Measurements from ENCODE around the gene ACADL.
"Not testable (repeated sequence)": the region's sequence is repeated elsewhere in the genome, so short reads cannot be mapped to it uniquely, and the experiment has no call there.

Gene ACADL

DNA sequence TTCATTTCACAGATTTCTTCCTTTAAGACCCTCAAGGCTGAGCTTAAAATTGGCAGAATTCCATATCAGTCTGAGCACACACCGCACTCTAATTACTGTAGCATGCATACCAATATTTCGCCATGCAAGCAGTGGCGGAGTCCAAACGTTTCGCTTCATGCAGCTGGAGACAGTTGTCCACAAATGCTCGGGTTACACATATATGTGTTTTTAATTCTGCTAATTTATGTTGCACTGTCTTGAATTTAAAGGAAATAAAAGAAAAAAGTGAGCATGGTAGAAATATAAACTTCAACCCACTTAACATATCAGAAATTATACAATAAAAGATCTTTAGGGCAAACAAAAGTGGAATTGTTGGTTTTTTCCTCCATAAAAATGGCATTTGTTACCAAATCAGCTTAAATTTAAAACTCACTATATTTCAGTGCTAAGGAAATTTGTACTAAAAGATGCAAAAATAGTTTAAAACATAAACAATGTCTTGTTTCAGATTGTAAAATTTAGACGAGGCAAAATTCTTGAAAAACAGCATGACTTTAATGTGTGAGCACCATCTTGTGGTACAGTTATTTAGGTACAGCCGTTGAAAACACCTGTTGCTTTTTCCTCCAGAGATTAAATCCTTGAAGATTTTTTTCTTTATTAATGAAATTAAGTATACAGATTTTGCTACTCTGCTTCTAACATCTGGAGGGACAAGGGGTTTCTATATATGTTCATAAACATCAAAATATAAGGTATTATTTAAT lies 30.0 kb downstream of the ACADL start:
- Histone ChIP-seq H3K4me3 (no peak overlapping the region), H3K36me3 (replicated peaks) (no peaks in the 10 kb centered on the region), H3K9me3 (no peaks in the 10 kb centered on the region), H3K4me1 (no peaks in the 10 kb centered on the region), H3K27me3 (ENCODE audit: low read depth) (no peaks in the 10 kb centered on the region)
- in situ Hi-C loops (cut with MboI; ENCODE audit: low sequenced_read_pairs): loop anchor here (10.0 kb wide), 1 partner anchor 220 kb away; no protein-coding TSS in a partner anchor
- DNase-seq (ENCODE audit: low spot score in 2 of 2): peak in 1 of 2 experiments; percentile 41

DNA sequence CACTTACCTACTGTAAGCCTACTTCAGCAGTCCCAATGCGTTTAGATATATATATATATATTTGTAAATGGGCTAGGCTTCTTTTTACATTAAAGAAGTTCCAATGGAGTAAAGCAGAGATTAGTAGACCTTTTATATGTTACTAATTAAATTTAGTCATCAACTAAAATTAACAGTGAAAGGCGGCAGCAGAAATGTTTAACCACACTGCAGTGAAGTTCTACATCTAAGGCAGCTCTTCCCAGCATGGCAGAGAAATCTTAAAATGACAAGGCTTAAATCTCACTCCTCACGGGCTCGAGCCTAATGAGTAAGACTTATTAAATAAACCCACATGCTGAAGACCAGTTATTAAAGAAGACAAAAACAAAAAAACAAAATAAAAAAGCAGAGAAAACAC lies 34.9 kb downstream of the ACADL start:
- in situ Hi-C loops (cut with MboI; ENCODE audit: low sequenced_read_pairs): loop anchor here (10.0 kb wide), 1 partner anchor 216 kb away; no protein-coding TSS in a partner anchor
- no peak for DNase-seq (ENCODE audit: low spot score in 2 of 2)
- Histone ChIP-seq H3K9me3 (no peaks in the 10 kb centered on the region), H3K27me3 (ENCODE audit: low read depth) (0 out of 2 replicates have a peak, but pooled peaks cover 2% of the 10 kb centered on the region), H3K36me3 (replicated peaks) (no peaks in the 10 kb centered on the region), H3K4me3 (no peak overlapping the region), H3K4me1 (no peaks in the 10 kb centered on the region)

DNA sequence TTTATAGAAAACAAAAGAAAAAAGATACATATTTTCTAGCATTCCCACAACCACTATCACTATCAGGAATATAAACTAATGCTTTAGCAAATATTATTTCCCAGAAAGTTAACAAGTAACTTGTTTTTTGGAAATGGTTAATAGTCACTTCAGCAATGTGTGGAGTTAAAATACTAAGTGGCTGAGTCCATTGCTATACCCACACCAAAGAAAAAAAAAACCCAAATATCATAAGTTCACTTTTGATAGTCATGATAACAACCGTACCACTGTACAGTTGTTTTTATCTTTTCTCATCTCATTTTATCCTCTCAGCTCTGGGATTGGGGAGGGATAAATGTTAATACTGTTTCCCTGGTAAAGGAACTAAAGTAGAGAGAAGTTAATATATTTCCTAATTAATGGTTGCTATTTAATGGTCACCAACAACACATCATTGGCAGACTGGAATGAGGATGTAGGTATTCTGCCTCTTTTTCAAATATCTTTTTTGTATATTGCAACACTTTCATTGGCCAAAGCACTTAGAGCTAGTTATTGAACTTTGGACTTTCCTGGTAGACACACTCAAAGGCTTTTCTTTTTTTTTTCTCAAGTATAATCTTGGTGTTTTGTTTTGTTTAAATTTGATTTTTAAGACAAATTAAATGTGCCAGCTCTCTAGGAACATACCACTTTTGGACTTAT lies 35.7 kb downstream of the ACADL start:
- 0 out of 2 replicates have a peak, but pooled peaks cover 2% of the 10 kb centered on the region for H3K27me3 ChIP-seq (ENCODE audit: low read depth)
- in situ Hi-C loops (cut with MboI; ENCODE audit: low sequenced_read_pairs): loop anchor here (10.0 kb wide), 1 partner anchor 215 kb away; no protein-coding TSS in a partner anchor
- DNase-seq (ENCODE audit: low spot score in 2 of 2): no peak
- H3K4me1 ChIP-seq: no peaks in the 10 kb centered on the region
- H3K4me3 ChIP-seq: no peak overlapping the region
- no peaks in the 10 kb centered on the region for H3K36me3 ChIP-seq (replicated peaks)
- H3K9me3 ChIP-seq: no peaks in the 10 kb centered on the region; the same call in 1 of the 2 replicates

DNA sequence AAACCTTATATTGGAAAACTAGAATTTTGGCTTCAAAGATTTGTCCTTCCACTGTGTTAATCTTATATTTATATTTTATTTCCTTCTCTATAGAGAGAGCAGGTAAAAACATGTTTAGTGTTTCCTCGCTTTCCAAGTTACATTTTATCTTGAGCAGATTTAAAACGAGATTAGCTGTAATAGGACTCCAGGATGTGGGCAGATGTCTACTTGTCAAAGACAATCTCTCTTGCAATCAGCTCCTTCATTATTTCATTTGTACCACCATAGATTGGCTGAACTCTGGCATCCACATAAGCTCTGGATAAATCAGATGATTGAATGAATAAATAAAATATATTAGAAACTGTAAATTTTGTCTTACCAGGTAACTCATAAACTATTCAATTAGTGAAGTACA lies 36.5 kb downstream of the ACADL start:
- Histone ChIP-seq H3K4me3 (no peak overlapping the region), H3K36me3 (replicated peaks) (no peaks in the 10 kb centered on the region), H3K4me1 (no peaks in the 10 kb centered on the region), H3K9me3 (no peaks in the 10 kb centered on the region; the same call in 1 of the 2 replicates), H3K27me3 (ENCODE audit: low read depth) (0 out of 2 replicates have a peak, but pooled peaks cover 2% of the 10 kb centered on the region)
- DNase-seq (ENCODE audit: low spot score in 2 of 2): no peak
- in situ Hi-C loops (cut with MboI; ENCODE audit: low sequenced_read_pairs): no loop called here

DNA sequence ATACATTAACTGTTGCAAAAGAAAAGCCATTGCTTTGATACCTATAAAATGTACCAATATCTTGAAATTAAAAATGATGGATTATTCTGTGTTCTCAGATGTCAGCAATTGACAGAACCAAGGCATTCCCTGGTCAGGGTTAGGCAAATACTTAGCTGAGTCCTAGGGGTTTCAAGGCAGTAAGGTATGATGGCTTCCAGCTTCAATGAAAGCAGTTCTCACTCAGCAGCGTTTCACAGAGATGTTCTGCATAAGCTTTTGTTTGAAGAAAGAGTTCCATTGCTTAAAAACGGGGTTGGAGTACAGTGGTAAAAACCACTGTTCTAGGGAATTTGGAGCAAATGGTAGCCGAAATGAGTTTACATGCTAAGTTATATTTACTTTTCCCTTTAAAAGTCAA lies 37.1 kb downstream of the ACADL start:
- DNase-seq (ENCODE audit: low spot score in 2 of 2): no peak
- in situ Hi-C loops (cut with MboI; ENCODE audit: low sequenced_read_pairs): no loop called here
- H3K9me3 ChIP-seq: no peaks in the 10 kb centered on the region; the same call in 1 of the 2 replicates
- no peaks in the 10 kb centered on the region for H3K36me3 ChIP-seq (replicated peaks)
- no peaks in the 10 kb centered on the region for H3K4me1 ChIP-seq
- 0 out of 2 replicates have a peak, but pooled peaks cover 2% of the 10 kb centered on the region for H3K27me3 ChIP-seq (ENCODE audit: low read depth)
- no peak overlapping the region for H3K4me3 ChIP-seq

DNA sequence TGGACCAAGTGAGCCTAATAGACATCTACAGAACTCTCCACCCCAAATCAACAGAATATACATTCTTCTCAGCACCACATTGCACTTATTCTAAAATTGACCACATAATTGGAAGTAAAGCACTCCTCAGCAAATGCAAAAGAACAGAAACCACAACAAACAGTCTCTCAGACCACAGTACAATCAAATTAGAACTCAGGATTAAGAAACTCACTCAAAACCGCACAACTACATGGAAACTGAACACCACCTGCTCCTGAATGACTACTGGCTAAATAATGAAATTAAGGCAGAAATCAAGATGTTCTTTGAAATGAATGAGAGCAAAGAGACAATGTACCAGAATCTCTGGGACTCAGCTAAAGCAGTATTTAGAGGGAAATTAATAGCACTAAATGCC lies 41.3 kb downstream of the ACADL start:
- H3K4me1 ChIP-seq; DNase-seq (ENCODE audit: low spot score in 2 of 2); H3K9me3 ChIP-seq; in situ Hi-C loops (cut with MboI; ENCODE audit: low sequenced_read_pairs); H3K27me3 ChIP-seq (ENCODE audit: low read depth); H3K4me3 ChIP-seq; H3K36me3 ChIP-seq (replicated peaks): not testable (repeated sequence)

DNA sequence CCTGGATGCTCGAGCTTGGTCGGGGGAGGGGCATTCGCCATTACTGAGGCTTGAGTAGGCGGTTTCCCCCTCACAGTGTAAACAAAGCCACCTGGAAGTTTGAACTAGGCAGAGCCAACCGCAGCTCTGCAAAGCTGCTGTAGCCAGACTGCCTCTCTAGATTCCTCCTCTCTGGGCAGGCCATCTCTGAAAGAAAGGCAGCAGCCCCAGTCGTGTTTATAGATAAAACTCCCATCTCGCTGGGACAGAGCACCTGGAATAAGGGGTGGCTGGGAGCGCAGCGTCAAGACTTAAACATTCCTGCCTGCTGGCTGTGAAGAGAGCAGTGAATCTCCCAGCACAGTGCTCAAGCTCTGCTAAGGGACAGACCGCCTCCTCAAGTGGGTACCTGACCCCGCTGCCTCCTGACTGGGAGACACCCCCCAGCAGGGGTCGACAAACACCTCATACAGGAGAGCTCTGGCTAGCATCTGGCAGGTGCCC lies 43.6 kb downstream of the ACADL start:
- in situ Hi-C loops (cut with MboI; ENCODE audit: low sequenced_read_pairs); H3K9me3 ChIP-seq; H3K36me3 ChIP-seq (replicated peaks); DNase-seq (ENCODE audit: low spot score in 2 of 2); H3K4me3 ChIP-seq; H3K27me3 ChIP-seq (ENCODE audit: low read depth); H3K4me1 ChIP-seq: not testable (repeated sequence)

DNA sequence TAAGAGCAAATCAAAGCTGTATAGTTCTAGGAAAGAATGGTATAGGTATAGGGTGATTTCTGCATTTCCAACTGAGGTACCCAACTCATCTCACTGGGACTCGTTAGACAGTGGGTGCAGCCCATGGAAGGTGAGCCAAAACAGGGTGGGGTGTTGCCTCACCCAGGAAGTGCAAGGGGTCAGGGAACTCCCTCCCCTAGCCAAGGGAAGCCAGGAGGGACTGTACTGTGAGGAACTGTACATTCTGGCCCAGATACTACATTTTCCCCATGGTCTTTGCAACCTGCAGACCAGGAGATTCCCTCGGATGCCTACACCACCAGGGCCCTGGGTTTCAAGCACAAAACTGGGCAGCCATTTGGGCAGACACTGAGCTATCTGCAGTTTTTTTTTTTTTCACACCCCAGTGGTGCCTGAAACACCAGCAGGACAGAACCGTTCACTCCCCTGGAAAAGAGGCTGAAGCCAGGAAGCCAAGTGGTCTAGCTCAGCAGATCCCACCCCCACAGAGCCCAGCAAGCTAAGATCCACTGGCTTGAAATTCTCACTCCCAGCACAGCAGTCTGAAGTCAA lies 44.1 kb downstream of the ACADL start:
- H3K4me3 ChIP-seq; H3K36me3 ChIP-seq (replicated peaks); in situ Hi-C loops (cut with MboI; ENCODE audit: low sequenced_read_pairs); DNase-seq (ENCODE audit: low spot score in 2 of 2); H3K4me1 ChIP-seq; H3K9me3 ChIP-seq; H3K27me3 ChIP-seq (ENCODE audit: low read depth): not testable (repeated sequence)

DNA sequence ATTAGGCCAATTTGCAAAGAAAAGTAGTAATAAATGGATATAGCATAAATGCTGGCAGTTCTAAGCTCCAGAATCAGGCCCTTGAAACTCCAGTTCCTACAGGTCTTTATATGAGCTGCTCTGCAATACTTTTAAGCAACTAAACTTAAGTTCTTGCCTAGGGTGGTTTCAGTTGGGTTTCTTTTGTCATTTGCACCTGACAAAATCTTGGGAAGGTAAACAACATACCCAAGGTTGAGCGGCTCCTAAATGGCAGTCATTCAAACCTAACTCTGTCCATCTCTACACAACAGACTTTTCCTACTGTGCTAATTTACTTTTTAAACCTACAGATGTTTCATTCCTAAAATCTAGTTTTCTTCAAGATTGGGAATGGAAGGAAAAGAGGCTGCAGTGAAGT lies 44.8 kb downstream of the ACADL start:
- H3K27me3 ChIP-seq (ENCODE audit: low read depth): no peaks in the 10 kb centered on the region
- DNase-seq (ENCODE audit: low spot score in 2 of 2): no peak
- no peak overlapping the region for H3K4me3 ChIP-seq
- no peaks in the 10 kb centered on the region for H3K4me1 ChIP-seq
- H3K9me3 ChIP-seq: no peaks in the 10 kb centered on the region; the same call in 1 of the 2 replicates
- no peaks in the 10 kb centered on the region for H3K36me3 ChIP-seq (replicated peaks)
- in situ Hi-C loops (cut with MboI; ENCODE audit: low sequenced_read_pairs): no loop called here

DNA sequence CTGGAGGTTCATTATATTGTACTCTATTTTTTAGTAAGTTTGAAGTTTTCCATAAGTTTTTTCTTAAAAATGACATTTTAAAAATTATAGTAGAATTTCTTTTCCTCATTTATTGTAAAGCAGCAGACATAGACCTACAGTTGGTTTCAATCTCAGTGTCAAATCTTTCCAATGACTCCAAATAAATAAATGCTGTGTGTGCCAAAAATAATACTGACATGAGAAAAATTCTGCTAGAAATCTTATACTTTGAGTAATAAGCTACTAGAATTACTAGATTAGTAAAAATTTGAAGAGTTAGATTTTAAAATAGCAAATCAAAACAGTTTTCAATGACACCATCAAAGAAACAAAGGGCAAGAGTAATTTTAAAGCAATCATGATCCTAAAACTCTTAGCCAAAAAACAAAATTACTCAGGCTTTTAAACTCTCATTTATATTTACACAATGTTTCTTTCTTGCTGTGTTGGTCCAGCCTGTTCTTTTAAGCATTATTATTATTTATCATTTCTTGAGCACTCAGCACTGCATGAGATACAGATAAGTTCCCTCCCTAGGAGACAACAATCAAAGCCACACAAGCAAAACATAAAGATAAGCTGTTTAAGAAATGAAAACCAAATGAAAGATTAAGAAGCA lies 45.8 kb downstream of the ACADL start:
- DNase-seq (ENCODE audit: low spot score in 2 of 2): no peak
- Histone ChIP-seq H3K4me3 (no peak overlapping the region), H3K9me3 (no peaks in the 10 kb centered on the region; the same call in 1 of the 2 replicates), H3K36me3 (replicated peaks) (no peaks in the 10 kb centered on the region), H3K4me1 (no peaks in the 10 kb centered on the region), H3K27me3 (ENCODE audit: low read depth) (no peaks in the 10 kb centered on the region)
- in situ Hi-C loops (cut with MboI; ENCODE audit: low sequenced_read_pairs): no loop called here

DNA sequence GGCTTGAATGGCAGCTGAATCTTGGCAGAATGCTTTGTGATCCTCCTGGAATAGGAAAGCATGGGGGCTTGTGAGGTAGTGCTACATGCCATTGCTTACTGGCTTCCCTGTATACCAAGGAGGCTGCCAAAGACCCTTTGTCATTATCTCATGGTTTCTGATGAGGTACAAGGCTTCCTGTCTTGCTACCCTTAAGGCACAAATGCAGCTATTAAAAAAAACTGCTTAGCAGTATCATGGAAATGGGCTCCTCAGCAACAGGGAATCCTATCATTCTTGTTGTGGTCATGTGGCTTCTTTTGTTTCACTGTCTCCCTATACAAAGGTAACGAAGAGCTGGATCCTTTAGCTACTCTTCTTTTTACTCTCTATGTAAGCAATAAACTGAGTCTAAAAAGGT lies 47.5 kb downstream of the ACADL start:
- H3K9me3 ChIP-seq: no peaks in the 10 kb centered on the region
- H3K27me3 ChIP-seq (ENCODE audit: low read depth): no peaks in the 10 kb centered on the region
- no peaks in the 10 kb centered on the region; the same call in 1 of the 2 replicates for H3K4me1 ChIP-seq
- in situ Hi-C loops (cut with MboI; ENCODE audit: low sequenced_read_pairs): no loop called here
- no peak for DNase-seq (ENCODE audit: low spot score in 2 of 2)
- no peak overlapping the region for H3K4me3 ChIP-seq
- H3K36me3 ChIP-seq (replicated peaks): no peaks in the 10 kb centered on the region

DNA sequence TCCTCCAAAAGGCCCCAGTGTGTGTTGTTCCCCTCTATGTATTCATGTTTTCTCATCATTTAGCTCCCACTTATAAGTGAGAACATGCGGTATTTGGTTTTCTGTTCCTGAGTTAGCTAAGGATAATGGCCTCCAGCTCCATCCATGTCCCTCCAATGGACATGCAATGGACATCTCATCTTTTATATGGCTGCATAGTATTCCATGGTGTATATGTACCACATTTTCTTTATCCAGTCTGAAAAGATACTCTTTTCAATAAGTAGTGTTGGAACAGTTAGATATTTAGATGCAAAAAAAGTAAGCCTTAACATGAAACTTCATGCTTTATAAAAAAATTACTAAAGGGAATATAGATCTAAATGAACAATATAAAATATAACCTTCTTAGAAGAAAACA lies 48.1 kb downstream of the ACADL start:
- H3K4me1 ChIP-seq; H3K9me3 ChIP-seq; H3K27me3 ChIP-seq (ENCODE audit: low read depth); DNase-seq (ENCODE audit: low spot score in 2 of 2); in situ Hi-C loops (cut with MboI; ENCODE audit: low sequenced_read_pairs); H3K4me3 ChIP-seq; H3K36me3 ChIP-seq (replicated peaks): not testable (repeated sequence)

DNA sequence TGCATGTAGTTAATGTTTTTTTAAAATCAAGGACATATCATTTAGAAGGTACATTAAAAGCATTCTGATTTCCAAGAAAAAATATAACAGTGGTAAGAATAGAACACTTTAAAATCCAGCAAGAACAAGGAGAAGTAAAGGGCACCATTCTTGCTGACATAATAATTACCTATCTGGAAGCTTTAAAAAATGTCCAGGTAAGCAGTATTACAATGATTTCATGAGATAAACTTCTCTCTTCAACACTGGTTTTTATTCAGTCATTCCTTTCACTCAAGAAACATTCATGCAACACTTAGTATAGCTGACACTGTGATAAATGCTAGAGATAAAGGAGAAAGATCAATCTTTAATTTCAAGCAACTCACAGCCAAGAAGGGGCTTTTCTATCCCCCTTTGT lies 51.2 kb downstream of the ACADL start:
- Histone ChIP-seq H3K4me1 (peaks cover 5% of the 10 kb centered on the region), H3K4me3 (no peak overlapping the region)

More for the DNA sequence above, 51.2 kb downstream of the ACADL start:
- in situ Hi-C loops (cut with MboI; ENCODE audit: low sequenced_read_pairs): no loop called here
- Histone ChIP-seq H3K9me3 (no peaks in the 10 kb centered on the region), H3K27me3 (ENCODE audit: low read depth) (no peaks in the 10 kb centered on the region), H3K36me3 (replicated peaks) (no peaks in the 10 kb centered on the region)
- no peak for DNase-seq (ENCODE audit: low spot score in 2 of 2)

Measured in HAP-1 (cell line).